DMS153 treated with DMSO at 0.1 percent for 48 hours (cell line): ENCODE data around the gene CCDC92.

Experiments used
- DNase-seq: peaks from one replicate; lab custom pipeline; 2025; ENCODE audit not compliant: unreplicated experiment; lab: John Stamatoyannopoulos, UW

Gene CCDC92

GRCh38 chr12:123972457-123973401, at the start of gene CCDC92, which contains the start of gene ZNF664:
TSS of gene CCDC92 (minus strand) at chr12:123972831. CDS start at chr12:123944305, 28,526 bp downstream.
TSS of gene ZNF664 (plus strand) at chr12:123973215. CDS start at chr12:124012145, 38,930 bp downstream.
- peak; percentile 92 for DNase-seq

GRCh38 chr12:124022161-124022560, 49.5 kb upstream of the CCDC92 start:
- no peak for DNase-seq

GRCh38 chr12:124021007-124021406, 48.4 kb upstream of the CCDC92 start:
- no peak for DNase-seq

- no peak for DNase-seq
These were observed 47.9 kb upstream of the CCDC92 start for GRCh38 chr12:124020514-124020949.

- no peak for DNase-seq
These were observed 46.5 kb upstream of the CCDC92 start for GRCh38 chr12:124019115-124019514.

GRCh38 chr12:124018539-124018938, 45.9 kb upstream of the CCDC92 start:
- no peak for DNase-seq

- DNase-seq, result no peak
These were observed 44.4 kb upstream of the CCDC92 start for GRCh38 chr12:124017064-124017463.

GRCh38 chr12:124015494-124016461, 43.1 kb upstream of the CCDC92 start:
- no peak for DNase-seq

- DNase-seq, result no peak
These were observed 40.4 kb upstream of the CCDC92 start for GRCh38 chr12:124013073-124013472.

- no peak for DNase-seq
These were observed 38.9 kb upstream of the CCDC92 start for GRCh38 chr12:124011435-124012115.

- DNase-seq, result no peak
These were observed 38.1 kb upstream of the CCDC92 start for GRCh38 chr12:124010687-124011086.

GRCh38 chr12:124009781-124010180, 37.1 kb upstream of the CCDC92 start:
- DNase-seq, result no peak

- DNase-seq, result no peak
These were observed 36.0 kb upstream of the CCDC92 start for GRCh38 chr12:124008595-124008994.

- no peak for DNase-seq
These were observed 35.4 kb upstream of the CCDC92 start for GRCh38 chr12:124007826-124008570.

GRCh38 chr12:124006846-124007713, 34.4 kb upstream of the CCDC92 start:
- DNase-seq, result no peak

GRCh38 chr12:124006085-124006845, 33.6 kb upstream of the CCDC92 start:
- no peak for DNase-seq

- no peak for DNase-seq
These were observed 31.7 kb upstream of the CCDC92 start for GRCh38 chr12:124004233-124004875.

- no peak for DNase-seq
These were observed 30.0 kb upstream of the CCDC92 start for GRCh38 chr12:124002654-124003053.
